Stimulated activated CD4-positive, alpha-beta T cell treated with anti-CD3 and anti-CD28 coated beads, Interleukin-2, amount 100 ng/mL, for 24 hours (primary cell): ENCODE measurements around the gene ACY1.

ENCODE experiments used
- DNase-seq, 2 donors: peaks; one replicate each; pipeline ENCODE4 v3.0.0-alpha.2; 2020

The ACY1 gene

DNA sequence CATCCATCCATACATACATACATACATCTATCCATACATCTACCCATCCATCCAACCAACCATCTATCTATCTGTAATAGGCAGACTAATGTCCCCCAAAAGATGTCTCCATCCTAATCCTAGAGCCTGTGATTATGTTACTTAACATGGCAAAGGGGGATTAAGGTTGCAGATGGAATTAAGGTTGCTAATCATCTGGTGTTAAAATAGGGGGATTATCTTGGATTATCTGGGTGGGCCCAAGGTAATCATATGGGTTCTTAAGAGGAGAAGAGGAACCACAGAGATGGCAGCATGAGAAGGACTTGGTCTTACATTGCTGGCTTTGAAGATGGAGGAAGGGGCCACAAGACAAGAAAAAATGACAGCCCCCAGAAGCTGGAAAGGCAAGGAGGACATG, 27.1 kb downstream of the ACY1 start:
- no peak for DNase-seq

DNA sequence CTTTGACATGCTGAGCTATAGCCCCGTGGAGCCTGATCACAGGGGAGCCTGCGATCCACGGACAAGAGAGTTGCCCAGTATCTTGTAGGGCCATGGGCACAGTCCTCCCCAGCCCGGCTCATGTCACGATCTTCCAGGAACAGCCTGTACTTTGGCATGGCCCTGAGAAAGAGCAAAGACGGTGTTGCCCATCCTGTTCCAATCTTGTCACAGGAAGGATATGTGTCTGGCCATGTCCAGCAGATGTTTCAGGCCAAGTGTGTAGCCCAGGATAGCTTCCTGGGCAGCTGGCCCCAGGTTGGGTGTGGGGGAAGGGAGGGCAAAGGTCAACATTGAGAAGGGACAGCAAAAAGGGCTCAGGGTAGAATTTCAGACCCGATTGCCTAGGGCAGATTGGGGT, 29.4 kb downstream of the ACY1 start:
- no peak for DNase-seq

- no peak for DNase-seq
Measured at GRCh38 chr3:52013802-52014598, 30.7 kb downstream of the ACY1 start.

DNA sequence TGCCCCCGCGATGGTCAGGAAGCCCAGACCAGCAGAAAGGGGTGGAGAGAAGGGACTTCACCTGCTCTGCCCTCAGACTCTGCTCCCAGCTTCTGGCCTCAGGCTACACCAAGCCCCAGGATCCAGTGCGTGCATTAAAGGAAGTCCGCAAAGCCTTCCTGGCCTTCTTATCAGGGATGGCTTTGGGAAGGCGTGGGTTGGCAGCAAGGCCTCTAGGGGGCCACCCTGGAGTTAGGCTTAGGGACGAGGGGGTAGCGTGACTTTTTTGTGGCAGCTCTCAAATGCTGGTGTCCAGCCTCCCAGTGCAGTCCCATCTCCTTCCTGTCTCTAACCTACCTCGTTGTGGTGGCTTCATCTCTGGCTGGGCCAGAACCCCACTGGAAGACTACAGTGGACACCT, 31.3 kb downstream of the ACY1 start:
- no peak for DNase-seq

GRCh38 chr3:52015438-52016228, 32.3 kb downstream of the ACY1 start:
- DNase-seq: no peak

DNA sequence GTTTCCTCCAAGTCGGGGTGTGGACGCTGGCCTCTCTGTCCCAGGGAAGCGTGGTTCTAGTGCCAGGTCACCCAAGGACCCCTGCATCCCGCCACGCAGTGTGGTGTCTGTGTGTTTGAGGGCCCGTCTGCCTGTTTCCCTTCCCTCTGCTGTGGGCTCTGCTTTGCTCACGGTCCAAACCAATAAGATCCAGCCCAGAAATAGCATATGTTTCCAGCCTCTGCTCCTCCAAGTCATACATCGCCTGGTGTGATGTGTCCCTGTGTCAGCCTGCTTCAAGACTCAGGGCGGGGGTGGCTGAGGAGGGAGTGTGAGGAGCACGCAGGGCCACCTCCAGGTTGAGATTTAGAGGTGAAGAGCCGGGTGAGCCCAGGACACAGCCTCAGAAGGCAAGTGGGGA, 34.3 kb downstream of the ACY1 start:
- DNase-seq: no peak

DNA sequence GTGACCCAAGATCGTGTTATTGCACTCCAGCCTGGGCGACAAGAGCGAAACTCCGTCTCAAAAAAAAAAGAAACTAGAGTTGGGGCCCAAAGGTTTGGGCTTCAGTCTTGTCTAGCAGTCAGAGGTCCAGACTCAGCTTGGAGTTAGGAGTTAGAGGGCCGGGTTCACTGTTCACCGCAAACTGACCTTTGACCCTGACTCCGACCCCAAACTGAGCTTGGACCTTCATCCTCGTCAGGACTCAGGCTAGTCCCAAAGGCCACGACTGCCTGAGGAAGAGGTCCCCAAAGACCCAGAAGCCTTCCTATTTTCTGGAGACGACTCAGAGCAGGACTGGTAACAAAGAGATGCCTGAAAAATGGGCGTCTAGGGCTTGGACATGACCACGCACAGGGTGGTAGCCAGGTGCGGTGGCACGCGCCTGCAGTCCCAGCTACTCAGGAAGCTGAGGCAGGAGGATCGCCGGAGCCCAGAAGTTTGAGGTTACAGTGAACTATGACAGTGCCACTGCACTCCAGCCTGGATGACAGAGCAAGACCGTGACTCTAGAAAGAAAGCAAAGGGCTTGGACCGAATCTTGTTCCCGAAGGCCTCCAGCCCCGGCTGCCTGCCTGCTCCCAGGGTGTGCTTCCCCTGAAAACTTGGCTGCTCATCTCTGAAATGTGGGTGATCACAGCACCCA, 35.1 kb downstream of the ACY1 start:
- DNase-seq: no peak

- no peak for DNase-seq
Measured at GRCh38 chr3:52019352-52020080, 36.2 kb downstream of the ACY1 start.

DNA sequence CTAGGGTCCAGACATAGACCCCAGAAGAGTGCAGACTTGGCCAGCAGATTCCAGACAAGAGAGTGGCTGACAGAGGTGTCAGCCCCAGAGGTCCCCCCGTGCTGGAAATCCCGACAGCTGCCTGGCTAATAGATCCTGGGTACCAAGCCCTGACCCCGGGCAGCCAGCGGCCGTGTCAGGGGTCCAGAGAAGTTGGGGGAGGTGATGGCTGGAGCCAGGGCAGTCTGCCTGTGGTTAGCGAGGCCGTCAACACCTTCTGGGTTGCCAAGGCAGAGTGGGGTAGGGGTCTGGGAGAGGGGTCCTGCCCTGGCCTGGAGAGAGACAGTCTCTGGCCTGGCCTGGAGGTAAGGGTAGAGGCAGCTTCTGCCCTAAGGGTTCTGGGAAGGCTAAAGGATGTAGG, 37.5 kb downstream of the ACY1 start:
- no peak for DNase-seq

DNA sequence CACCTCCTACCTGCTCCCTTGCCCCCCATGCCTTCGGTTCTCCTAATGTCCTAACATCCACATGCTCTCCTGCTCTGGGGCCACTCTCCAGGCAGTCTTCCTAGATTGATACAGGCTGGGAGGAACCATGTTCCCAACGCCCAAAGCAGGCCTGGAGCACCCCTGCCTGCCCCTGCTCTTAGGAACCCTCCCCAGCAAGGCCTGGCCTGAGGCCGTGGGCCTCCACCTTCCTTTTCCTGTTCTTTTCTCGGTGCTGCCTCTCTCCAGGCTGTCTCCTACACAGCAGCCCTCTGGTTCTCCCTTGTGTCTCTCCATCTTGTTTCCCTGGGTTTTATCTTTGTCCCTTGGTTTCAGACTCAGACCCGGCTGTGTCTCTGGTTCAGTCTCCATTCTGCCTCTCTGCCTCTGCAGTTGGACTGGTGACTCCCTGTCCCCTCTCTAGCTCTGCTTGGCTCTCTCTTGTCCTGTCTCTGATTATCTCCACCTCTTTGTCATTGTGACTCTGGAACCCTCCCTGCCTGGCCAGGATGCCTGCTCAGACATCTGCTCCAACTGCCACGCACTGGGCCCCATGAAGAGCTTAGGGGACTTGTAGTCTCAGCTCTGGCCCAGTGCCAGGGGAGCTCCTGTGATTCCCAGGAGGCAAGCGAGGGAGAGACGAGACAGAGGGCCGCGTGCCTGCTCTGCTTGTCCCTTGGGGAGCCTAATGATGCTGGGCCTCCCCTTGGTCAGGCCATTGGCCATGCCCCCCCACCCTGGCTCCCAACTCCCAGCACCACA, 38.3 kb downstream of the ACY1 start:
- DNase-seq: no peak

DNA sequence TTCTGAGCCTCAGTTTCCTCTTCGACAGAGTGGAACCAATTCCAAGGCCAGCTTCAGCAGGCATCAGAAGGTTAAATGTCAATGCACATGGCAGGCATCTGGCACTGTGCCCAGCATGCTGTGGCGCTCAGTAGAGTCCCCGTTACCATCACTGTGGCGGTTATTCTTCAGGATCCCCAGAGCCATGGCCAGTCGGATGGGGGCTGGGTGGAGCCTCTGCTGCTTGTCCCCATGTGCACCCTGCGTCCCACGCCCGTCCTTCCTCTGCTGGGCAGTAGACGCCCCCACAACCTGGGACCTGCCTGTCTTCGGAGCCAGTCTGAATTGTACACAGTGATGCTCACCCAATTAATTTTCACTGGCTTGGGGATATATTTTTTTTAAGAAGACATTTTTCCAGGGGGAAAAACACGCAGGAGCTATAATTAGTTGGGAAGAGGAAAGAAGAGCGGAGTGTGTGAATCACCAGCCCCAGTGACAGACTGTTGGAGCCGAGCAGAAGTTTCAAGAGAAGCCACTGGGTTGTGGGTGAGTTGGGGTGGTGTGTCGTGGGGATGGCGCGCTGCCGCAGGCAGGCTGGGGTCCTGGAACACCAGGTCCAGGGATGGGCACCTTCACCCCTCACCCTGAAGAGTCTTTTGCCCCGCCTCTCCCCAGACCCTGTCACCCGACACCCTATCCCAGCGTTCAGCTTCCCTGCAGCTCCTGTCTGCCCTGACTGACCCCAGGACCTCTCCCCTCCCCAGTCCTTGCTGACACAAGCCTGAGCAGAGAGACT, 39.2 kb downstream of the ACY1 start:
- no peak for DNase-seq

DNA sequence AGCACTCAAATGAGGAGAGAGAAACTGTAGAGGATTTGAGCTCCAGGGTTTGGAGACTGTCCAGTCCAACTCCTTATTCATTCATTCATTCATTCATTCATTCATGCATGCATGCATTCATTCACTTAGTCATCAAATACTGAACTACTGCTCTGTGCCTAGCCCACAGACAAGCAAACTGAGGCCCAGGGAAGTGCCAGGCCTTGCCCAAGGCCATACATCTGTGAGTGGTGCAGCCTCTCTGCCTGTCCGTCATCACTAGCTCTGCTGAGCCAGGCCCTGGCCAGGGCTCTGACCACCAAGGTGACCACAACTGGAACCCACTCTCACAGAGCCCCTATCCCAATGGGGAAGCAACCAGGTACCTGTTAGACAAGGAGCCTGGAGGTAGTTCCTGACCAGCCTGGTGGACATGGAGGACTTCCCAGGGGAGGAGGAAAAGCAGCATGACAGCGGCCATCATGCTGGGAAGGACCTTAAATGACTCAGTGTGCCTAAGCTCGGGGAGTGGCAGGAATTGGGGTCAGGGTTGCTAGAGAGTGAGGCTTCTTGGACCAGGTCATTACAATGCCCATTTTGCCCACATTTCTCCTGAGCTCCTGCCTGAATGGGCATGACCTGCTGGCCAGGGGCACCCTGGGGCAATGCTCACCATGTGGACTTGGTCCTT, 39.9 kb downstream of the ACY1 start:
- DNase-seq: no peak

- DNase-seq: no peak
Measured at GRCh38 chr3:52023860-52024764, 40.8 kb downstream of the ACY1 start.

- DNase-seq: no peak
Measured at GRCh38 chr3:52024765-52025452, 41.6 kb downstream of the ACY1 start.

- no peak for DNase-seq
Measured at GRCh38 chr3:52025453-52025852, 42.1 kb downstream of the ACY1 start.

DNA sequence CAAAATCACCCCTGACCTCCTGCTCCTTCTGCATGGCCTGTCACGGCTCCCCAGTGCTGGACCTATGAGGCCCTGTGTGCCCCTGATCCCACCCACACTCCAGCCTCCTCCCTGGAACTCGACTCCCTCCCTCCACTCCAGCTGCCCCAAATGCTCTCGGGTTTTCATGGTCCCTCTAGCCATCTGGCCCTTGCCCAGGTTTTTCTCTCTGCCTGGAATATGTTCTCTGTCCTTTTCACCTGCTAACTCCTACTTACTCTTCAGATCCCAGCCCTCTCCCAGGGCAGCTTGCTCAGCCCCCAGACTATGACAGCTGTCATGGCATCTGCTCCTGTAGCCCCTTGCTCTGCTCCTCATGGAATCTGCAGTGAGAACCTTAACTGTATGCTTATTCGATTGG, 42.7 kb downstream of the ACY1 start:
- no peak for DNase-seq

DNA sequence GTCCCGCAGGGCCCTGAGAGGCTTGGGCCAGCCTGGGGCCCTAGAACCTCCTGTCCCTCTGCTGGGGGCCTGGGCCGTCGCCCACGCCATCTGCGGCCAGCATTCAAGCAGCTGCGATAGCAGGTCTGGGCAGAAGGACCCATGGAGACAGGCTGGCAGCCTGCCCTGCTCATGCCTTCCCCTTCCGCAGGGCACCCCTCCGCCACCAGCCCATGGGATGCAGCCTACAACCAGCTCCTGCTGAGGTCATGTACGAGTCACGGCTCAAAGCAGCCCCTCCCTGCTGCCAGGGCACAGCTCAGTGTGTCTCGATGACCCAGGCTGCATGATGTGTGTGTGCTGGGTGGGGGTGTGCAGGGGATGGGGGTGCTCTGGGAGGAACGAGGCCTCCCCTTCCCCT, 45.2 kb downstream of the ACY1 start:
- no peak for DNase-seq

GRCh38 chr3:52029053-52029452, 45.7 kb downstream of the ACY1 start:
- DNase-seq: no peak

- no peak for DNase-seq
Measured at GRCh38 chr3:52029535-52029934, 46.2 kb downstream of the ACY1 start.
